Breast epithelium (tissue), 4 donors: ENCODE results near the gene SHB. TPM values are rescaled to one million over a fixed set of nuclear protein-coding genes. Genes with fewer than 3 reads are reported as not detected.
A peak's percentile ranks its signal among the peaks of the same experiment; 100 is the strongest.

Experiments used
- DNase-seq, 2 donors: peaks; one replicate each; pipeline ENCODE4 v3.0.0-alpha.2; 2019; ENCODE audit warnings: low spot score in 2 of 2
- H3K27ac ChIP-seq, 2 donors: fragments of 200-600 bp; sonication (generic) in 1 of 2; one replicate each; pipeline ENCODE4 v1.5.1; 2016 to 2019; ENCODE audit warnings: mild to moderate bottlenecking in 1 of 2
- H3K27me3 ChIP-seq, 2 donors: fragments of 200-600 bp; sonication (generic) in 1 of 2; one replicate each; pipeline versions ENCODE4 v1.5.1 to v1.6.0; 2017 to 2019; ENCODE audit warnings: control low read depth in 1 of 2, mild to moderate bottlenecking in 1 of 2
- H3K36me3 ChIP-seq: fragments of 200-600 bp; one replicate; pipeline ENCODE4 v1.5.1; 2019
- H3K4me1 ChIP-seq, 2 donors: fragments of 200-600 bp; sonication (generic); one replicate each; pipeline ENCODE4 v1.5.1; 2016 to 2019; ENCODE audit warnings: control low read depth in 1 of 2
- H3K4me3 ChIP-seq, 3 donors: fragments of 200-600 bp; sonication (generic); 1 replicate in 2 of 3; 2 replicates in 1 of 3; pipeline ENCODE4 v1.5.1; 2016 to 2019; ENCODE audit warnings: mild to moderate bottlenecking in 3 of 3, moderate library complexity in 2 of 3
- H3K9me3 ChIP-seq, 2 donors: fragments of 200-600 bp; sonication (generic) in 1 of 2; one replicate each; pipeline ENCODE4 v1.5.1; 2016 to 2019; ENCODE audit warnings: control low read depth in 1 of 2
- CTCF ChIP-seq, 3 donors: fragments of 450-650 bp; IDR thresholded peaks; one replicate each; pipeline ENCODE4 v1.5.1; 2016 to 2017; ENCODE audit warnings: antibody characterized with exemption in 3 of 3, mild to moderate bottlenecking in 3 of 3, moderate library complexity in 3 of 3
- POLR2A ChIP-seq: fragments of 450-650 bp; IDR thresholded peaks from one replicate; pipeline ENCODE4 v1.6.1; 2016; ENCODE audit warnings: antibody characterized with exemption, mild to moderate bottlenecking, moderate library complexity
- POLR2AphosphoS5 ChIP-seq, 3 donors: sonication (generic); formaldehyde crosslinking; IDR thresholded peaks; one replicate each; pipeline ENCODE4 v1.6.1; 2017; ENCODE audit warnings: antibody characterized with exemption in 3 of 3
- intact Hi-C: fragments of 100-400 bp; cut with DNase I; formaldehyde crosslinking; loops from one replicate; pipeline ENCODE4 v1.15.1; 2023; ENCODE audit warnings: low total_unique reads
- total RNA-seq, 3 donors: library from RNA; depleted of rRNA; stranded (reverse); fragments of >200 nt; gene quantifications; one replicate each; pipeline ENCODE4 v1.1.0, GENCODE V29; 2016

SHB gene
- total RNA-seq, 3 donors from 2014 or later, result 3.8 to 18.7 (median 17.9) TPM

- Histone ChIP-seq H3K36me3 (no peaks in the 10 kb centered on the region), H3K4me3 (no peak overlapping the region), H3K4me1 (no peaks in the 10 kb centered on the region), H3K27me3 (no peaks in the 10 kb centered on the region), H3K27ac (no peak overlapping the region), H3K9me3 (no peaks in the 10 kb centered on the region)
- no peak for DNase-seq
- no peak for TF ChIP-seq CTCF (IDR thresholded peaks at IDR 0.05)
- no peak for TF ChIP-seq POLR2A
- TF ChIP-seq POLR2AphosphoS5 (IDR thresholded peaks at IDR 0.05), result no peak
- intact Hi-C loops, result loop anchor here (10.0 kb wide), 1 partner anchor 166 kb away; no protein-coding TSS in a partner anchor
Observed at GRCh38 chr9:37918665-37919170, 150.3 kb downstream of the SHB start.

DNA sequence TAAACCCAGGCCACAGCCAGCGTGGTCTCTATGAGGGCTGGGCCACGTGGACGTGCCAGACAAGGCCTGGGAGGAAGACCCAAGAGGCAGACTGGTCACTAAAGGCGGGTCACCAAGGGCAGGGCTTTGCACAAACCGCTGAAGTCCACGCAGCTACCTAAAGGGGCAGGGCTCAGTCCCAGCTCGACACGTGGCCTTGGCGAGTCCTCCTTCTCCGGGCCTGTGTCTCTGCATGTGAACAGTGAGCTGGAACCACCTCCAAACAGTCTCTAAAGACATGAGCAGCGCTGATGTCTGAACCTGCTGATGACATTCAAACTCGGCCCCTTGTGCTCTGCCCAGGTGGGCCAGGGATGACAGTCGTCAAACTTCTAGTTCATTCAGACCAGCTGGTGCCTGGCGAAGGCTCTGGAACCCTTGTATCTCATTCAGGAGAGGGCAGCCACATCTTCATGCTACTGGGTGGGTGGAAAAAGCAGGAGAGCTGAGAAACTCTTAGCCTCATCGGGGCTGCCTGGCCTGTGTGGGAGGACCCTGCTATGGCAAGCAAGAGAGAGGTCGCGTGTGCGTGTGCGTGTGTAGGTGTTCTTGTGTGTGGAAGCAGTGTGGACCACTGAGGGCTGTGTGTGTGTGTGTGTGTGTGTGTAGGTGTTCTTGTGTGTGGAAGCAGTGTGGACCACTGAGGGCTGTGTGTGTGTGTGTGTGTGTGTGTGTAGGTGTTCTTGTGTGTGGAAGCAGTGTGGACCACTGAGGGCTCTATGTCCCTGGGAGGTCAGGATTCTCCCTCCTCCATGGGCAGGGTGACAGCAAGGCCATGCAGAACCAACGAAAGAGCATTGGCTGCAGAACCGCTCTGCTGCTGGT is 151.0 kb downstream of the SHB start:
- no peaks in the 10 kb centered on the region for H3K9me3 ChIP-seq
- intact Hi-C loops, result loop anchor here (2.0 to 10.0 kb wide), 2 partner anchors 167 to 479 kb away; no protein-coding TSS in a partner anchor
- H3K36me3 ChIP-seq, result no peaks in the 10 kb centered on the region
- H3K27ac ChIP-seq, result peak overlapping the region; percentile 17 to 74
- H3K4me3 ChIP-seq, result no peak overlapping the region
- TF ChIP-seq POLR2AphosphoS5 (IDR thresholded peaks at IDR 0.05), result no peak
- TF ChIP-seq POLR2A, result no peak
- TF ChIP-seq CTCF (IDR thresholded peaks at IDR 0.05), result no peak
- H3K4me1 ChIP-seq, result no peaks in the 10 kb centered on the region
- no peaks in the 10 kb centered on the region for H3K27me3 ChIP-seq
- DNase-seq, result no peak

- H3K4me3 ChIP-seq, result no peak overlapping the region
- H3K27ac ChIP-seq, result peak overlapping the region; percentile 17 to 74
- no peaks in the 10 kb centered on the region for H3K27me3 ChIP-seq
- no peaks in the 10 kb centered on the region for H3K4me1 ChIP-seq
- H3K36me3 ChIP-seq, result no peaks in the 10 kb centered on the region
- TF ChIP-seq POLR2AphosphoS5 (IDR thresholded peaks at IDR 0.05) (no peak), CTCF (IDR thresholded peaks at IDR 0.05) (no peak), POLR2A (no peak)
- intact Hi-C loops, result loop anchor here (2.0 to 10.0 kb wide), 2 partner anchors 167 to 479 kb away; no protein-coding TSS in a partner anchor
- no peaks in the 10 kb centered on the region for H3K9me3 ChIP-seq
- DNase-seq, result no peak
Observed at GRCh38 chr9:37917313-37917731, 151.7 kb downstream of the SHB start.

DNA sequence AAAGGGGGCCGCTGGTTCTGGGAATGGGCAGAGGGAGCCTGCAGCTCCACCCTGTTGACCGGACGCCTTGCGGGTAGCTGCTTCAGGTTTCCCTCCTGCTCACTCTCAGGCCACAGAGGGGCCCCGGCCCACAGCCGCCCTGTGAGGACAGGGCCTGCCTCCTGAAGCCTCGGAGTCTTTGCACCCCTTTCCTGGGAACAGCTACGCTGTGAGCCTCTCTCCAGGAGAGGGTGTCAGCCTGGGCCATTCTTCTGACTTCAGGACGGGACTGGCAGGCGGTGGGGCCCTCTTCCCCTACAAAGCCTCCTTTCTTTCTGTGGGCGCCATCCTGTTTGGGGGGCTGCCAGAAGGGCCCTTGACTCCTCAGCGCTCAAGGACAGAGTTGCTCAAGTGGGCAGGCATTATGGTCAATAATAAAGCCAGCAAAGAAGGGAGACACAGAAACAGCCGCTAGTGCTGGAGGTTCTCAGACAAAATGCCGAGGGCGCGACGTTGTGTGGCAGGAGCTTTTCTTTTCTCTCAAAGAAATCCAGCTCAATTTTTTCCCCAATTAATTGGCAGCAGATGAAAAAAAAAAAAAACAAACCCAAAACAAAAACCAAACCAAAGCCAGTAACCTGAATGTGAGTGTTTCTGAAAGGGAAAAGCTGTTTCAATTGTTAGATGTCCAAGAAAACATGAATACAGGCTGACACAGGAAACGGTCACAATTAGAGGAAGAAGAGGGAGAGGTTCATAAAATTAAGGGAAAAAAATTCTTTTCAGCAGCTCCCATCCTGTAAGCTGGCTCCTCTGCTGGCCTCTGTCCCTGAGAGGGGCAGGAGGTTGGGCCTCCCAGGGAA is 152.3 kb downstream of the SHB start:
- H3K4me3 ChIP-seq, result no peak overlapping the region
- H3K4me1 ChIP-seq, result no peaks in the 10 kb centered on the region
- no peaks in the 10 kb centered on the region for H3K36me3 ChIP-seq
- intact Hi-C loops, result loop anchor here (2.0 to 10.0 kb wide), 2 partner anchors 168 to 480 kb away; no protein-coding TSS in a partner anchor
- no peaks in the 10 kb centered on the region for H3K9me3 ChIP-seq
- H3K27ac ChIP-seq, result peak overlapping the region; percentile 42 to 74
- no peaks in the 10 kb centered on the region for H3K27me3 ChIP-seq
- no peak for DNase-seq
- TF ChIP-seq CTCF (IDR thresholded peaks at IDR 0.05) (no peak), POLR2A (no peak), POLR2AphosphoS5 (IDR thresholded peaks at IDR 0.05) (no peak)
